Islet of Langerhans (tissue), 1 donor: ENCODE results near the gene OR52N2.
A peak's percentile ranks its signal among the peaks of the same experiment; 100 is the strongest.

Experiments used
- FAIRE-seq: peaks from one replicate; lab custom pipeline; 2011; peaks lifted over from hg19 to GRCh38; lab: Jason Lieb, UNC

OR52N2 gene

DNA sequence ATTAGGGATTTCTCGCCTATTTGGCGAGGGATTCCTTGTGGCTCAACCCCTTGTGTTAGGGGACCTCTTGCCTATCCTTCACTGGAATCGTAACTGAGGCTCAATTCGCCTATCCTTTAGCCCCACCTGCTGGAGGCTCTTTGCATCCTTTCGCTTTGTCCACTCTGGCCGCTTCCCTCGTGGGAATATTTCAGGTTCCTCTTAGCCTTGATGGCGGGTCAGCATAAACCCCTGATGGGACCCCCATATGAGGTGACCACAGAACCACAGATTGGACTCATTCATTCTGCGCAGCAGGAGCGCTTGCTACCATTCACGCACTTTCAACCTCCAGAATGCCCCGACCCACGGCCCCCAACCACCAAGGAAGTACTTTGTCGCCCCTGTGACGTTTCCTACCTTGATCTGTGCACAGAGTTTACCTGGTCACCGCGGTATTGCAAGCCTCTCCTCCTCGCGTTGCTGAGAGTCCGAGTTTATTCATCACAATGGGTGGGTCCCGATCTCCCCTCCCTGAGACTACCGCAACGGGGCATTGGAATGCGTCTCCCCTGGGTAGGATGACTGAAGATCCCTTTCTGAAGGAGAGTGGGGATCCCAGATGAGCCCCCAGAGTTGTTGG, at the start of gene OR52N2:
TSS of gene OR52N2 (plus strand) at position 425 of the 622 bp plus-strand sequence. CDS start 11,412 bp downstream, outside the sequence.
- FAIRE-seq = peak; percentile 21

- no peak for FAIRE-seq
Observed at GRCh38 chr11:5767056-5767455, 41.7 kb upstream of the OR52N2 start.

DNA sequence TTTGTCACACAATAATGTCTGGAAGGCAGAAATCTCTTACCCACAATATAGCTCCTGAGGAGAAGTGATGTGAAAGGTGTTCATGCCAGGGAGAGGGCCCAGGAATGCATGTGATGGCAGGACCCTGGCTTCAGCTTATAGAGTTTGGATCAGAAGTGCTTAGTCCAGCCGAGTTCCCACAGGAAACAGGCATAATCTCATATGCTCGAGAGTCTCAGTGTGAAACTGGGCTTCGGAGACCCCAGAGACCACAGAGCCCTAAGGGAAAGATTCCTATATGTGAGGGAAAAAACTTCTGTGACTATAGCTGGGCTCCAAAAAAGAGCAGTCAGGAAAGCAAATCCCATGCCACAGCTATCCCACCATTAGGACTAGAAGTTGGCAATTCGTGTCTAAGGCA, 25.5 kb upstream of the OR52N2 start, which contains the start of gene OR52N5:
TSS of gene OR52N5 (minus strand) at position 101 of the 400 bp plus-strand sequence. CDS start 4,721 bp downstream, outside the sequence.
- no peak for FAIRE-seq

GRCh38 chr11:5791165-5791564, 17.6 kb upstream of the OR52N2 start, which contains the start of gene OR52N1:
Gene OR52N1 (minus strand): TSS chr11:5791265. CDS start chr11:5788816, 2,449 bp downstream.
- no peak for FAIRE-seq

GRCh38 chr11:5796541-5796940, 12.2 kb upstream of the OR52N2 start:
- FAIRE-seq = no peak

DNA sequence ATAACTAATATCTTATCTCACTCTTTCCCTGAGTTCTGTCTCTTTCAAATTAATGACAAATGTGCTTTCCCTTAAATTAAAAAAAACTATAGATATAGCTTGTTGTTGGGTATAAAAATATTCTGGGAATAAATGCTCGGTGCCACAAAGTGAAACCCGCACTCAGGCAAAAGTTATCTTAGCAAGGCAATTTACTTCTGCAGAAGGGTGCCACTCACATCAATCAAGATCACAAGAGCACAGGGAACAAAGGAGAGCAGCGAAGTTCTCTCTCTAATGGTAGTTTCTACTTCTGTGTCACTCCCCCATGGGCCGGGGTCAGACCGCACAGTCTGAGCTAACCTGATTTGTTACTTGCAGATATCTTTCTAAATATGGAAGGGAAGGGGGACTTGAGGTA, 4.7 kb upstream of the OR52N2 start:
- FAIRE-seq = no peak

DNA sequence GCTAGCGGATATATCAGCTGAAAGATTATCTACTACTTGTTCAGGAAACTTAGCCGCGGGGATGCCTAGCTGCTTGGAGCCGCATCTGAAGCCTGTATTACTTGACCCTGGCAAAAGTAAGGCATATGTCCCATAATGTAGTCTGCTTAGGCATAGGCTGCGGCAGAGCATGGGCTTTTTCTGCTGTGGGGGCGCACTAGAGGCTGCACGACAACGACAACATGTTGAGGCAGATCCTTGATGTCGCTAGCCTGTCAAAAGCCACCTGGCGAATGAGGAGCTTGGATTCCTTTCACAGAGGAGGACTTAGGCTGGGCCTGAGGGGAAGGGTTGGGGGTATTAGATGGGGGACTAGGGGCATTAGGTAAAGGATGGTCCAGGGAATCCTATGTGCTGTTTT, 1.1 kb upstream of the OR52N2 start:
- no peak for FAIRE-seq

GRCh38 chr11:5809122-5809519, 397 bp downstream of the OR52N2 start:
- no peak for FAIRE-seq

DNA sequence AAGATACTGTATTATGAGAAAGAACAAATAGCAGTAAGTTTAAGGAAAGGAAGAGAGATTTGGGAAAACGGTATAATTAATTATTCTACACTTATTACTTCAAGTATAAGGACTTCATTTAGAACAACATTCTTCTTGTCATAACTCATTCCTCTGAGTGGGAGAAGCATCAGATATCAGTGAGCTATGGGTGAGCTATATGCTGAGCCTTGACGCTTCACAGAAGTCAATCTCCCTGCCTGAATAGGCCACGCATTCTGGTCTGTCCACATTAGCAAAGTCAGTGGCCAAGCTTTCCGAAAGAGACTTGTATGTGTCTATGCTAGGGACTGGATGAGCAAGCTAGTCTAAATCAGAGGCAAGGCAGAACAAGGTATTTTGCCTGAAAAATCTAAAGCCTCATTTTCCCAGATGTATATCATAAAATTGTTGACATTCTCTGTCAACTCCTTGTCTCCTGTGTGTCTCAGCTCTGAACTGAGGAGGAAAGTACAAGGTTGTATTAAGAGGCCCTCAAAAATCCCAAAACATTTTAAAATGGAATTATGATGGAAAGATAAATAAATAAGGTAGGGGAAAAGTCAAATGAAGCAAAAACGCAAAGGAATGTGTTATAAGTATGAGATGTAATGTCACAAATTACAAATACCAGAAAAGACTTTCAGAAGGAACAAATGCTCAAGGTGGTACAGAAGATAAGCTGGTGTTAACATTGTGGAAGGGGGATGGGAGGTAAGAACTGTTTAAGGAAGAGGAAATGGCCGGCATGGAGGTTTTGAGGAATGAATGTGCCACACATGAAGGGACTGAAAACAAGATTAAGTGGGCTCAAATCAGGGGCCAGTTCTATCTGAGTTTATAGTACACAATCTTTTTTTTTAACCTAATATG, 1.4 kb downstream of the OR52N2 start:
- no peak for FAIRE-seq

- no peak for FAIRE-seq
Observed at GRCh38 chr11:5815534-5815933, 6.8 kb downstream of the OR52N2 start.

DNA sequence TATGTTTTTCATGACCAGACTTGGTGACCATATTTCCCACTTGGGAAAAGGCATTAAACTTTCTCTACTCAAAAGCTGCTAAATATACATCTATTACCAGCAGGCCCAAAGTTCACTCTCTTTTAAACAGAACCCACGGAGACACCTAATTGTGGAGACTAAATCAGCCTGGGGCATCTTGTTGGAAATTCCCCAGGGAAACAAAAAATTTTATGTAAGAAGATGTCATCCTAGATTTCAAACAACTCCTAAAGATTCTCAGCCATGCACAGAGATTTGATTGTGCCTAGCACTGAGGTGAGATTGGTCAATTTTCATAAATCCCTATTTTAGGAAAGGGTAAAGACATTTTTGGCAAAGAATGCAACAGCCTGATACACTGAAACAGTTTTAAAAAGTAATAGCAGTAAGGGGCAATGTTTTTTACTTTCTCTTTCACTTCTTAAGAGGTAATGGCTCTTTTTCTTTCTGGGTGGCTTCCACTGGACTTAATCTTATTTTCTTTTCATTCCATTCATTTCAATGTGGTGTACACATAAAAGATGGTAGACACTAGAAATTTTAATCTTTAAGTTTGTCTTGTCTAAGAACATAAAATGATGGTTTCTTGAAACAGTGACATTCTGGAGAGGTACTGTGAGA, 9.6 kb downstream of the OR52N2 start:
- no peak for FAIRE-seq

GRCh38 chr11:5831196-5831829, 22.6 kb downstream of the OR52N2 start:
- FAIRE-seq = no peak

DNA sequence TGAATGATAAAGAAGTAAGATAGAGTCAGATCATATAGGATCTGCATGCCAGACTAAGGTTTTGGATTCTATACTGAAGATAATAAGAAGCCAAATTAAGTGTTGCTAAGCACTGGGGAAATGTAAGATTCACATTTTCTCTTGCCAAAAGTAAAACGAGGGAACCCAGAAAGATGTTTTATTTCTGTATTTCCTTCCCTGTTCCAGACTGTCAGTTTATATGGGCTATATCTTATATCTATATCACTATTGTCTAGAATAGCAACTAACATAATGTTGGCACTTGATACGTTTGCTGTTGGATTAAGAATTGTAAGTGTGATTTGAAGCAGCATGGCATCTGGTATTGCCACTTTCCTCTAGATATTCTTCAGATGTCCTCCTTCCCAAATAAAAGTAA, 24.7 kb downstream of the OR52N2 start:
- FAIRE-seq = no peak

GRCh38 chr11:5837695-5838094, 29.0 kb downstream of the OR52N2 start:
- FAIRE-seq = no peak

GRCh38 chr11:5841797-5842196, 33.1 kb downstream of the OR52N2 start, which contains the start of gene OR52E6:
Gene OR52E6 (minus strand): TSS chr11:5841897. CDS start chr11:5841897, 0 bp downstream.
- FAIRE-seq = no peak

- FAIRE-seq = no peak
Observed at GRCh38 chr11:5846701-5847100, 38.0 kb downstream of the OR52N2 start.

DNA sequence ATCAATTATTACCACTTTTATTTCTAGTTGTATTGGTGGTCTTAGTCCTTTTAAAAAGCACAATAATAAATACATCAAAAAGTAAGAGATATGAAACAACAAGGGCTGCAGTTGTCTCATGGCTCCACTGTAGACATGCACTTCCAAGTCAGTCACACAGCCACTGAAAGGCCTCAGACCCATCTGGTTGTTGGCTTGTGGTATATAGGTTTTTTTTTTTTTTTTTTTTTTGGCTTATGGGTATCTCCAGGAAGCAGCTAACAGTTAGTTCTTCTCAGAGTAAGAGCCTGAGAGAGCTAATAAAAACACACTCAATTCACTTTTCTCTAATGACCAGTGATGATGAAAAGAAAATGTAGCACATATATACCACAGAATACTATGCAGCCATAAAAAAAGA, 39.0 kb downstream of the OR52N2 start:
- no peak for FAIRE-seq

- no peak for FAIRE-seq
Observed at GRCh38 chr11:5851002-5851401, 42.3 kb downstream of the OR52N2 start.

DNA sequence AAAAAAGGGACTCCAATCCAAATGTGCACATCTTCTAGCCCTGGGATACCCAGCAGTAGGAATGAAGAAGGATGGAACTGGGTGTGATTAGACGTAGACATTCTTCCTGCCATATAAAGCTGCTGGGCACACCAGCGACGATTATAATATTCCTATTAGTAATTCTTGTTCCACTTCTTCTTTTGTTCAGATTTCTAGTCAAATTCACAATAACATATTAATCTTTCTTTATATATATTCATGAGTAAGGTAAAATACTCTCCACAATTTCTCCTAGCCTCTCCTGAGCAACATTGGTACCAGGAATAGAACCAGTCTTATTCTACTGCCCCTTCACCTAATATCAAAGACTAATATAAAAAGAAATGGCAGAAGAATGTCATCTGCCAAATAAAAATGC, 48.9 kb downstream of the OR52N2 start, which contains the start of gene OR52E8:
TSS of gene OR52E8 (minus strand) at position 101 of the 400 bp plus-strand sequence. CDS start at position 101, 0 bp downstream.
- FAIRE-seq = no peak

- FAIRE-seq = no peak
Observed at GRCh38 chr11:5865826-5866225, 57.1 kb downstream of the OR52N2 start.
